ENCODE results near the gene GRK2.

GRCh38 chr11:67309661-67310061, 43.4 kb downstream of the GRK2 start:
- TF ChIP-seq CTCF (optimal IDR thresholded peaks at IDR 0.05 in 1 of 3, IDR thresholded peaks at IDR 0.05 in 1 of 3, conservative IDR thresholded peaks at IDR 0.05 in 1 of 3; ENCODE audit: extremely low read depth in 1 of 3, insufficient read depth in 2 of 3, low read length in 3 of 3) (no peak), EZH2 (IDR thresholded peaks at IDR 0.05; ENCODE audit: low read length) (no peak)

Measured in keratinocyte (primary cell).